ENCODE results near the gene PLA2G4F.
"Not testable (repeated sequence)": the region's sequence is repeated elsewhere in the genome, so short reads cannot be mapped to it uniquely, and the experiment has no call there.

Gene PLA2G4F

DNA sequence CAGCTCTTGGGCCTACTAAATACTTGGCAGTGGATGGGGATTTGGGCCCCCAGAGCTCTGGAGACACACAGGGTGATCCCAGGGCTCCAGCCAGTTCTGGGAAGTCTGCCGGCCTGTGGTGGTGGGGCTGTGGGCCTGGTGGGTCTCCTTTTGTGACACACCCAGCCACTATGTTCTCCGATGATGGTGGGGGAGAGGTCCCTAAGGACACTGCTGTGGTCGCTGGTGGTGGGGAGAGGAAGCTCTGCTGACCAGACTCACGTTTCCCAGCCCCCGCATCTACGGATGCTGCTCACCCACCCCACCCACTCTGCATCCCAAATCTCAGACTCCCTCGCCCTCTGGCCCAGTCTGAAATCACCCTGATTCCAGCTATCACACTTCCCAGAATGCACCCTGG, 62.5 kb downstream of the PLA2G4F start:
- DNase-seq: no peak

- no peak for DNase-seq
Measured at GRCh38 chr15:42092398-42093318, 63.8 kb downstream of the PLA2G4F start.

- not testable (repeated sequence) for DNase-seq
Measured at GRCh38 chr15:42091753-42092397, 64.6 kb downstream of the PLA2G4F start.

DNA sequence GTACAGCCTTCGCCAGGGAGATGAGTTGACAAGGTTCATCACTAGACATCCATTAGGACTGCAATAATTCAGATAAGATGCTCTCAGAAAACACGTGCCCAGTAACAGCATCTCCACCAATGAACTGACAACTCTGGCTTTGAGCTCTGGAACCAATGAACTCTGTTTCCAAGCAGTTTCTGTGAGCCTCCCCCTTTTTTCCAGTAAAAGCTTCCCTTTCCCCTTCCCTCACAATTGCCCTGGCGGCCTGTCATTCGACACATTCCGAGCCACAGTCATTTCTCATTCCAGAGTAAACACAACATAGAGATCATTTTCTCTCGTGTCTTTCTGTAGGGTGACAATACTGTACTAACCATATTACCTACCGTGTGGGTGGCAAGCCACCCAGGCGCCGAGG, 65.7 kb downstream of the PLA2G4F start:
- DNase-seq: no peak

DNA sequence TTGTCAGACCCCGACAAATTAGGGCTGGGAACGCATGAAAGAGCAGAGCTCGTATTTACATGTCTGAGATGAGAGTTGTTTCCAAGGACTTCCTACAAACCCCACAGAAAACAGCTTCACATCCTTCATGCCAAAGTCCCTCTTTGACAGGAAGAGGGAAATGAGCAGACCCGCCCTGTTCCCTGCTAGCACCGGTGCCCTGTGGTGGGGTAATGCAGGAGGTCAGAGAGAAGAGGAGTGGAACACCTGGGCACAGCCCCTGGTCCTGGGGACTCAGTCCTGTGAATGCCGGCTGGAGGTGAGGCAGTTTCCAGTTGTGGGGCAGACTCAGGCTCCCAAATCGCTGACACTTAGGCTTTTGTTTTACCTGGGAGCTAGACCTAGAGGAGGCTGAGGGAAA, 66.1 kb downstream of the PLA2G4F start:
- no peak for DNase-seq

DNA sequence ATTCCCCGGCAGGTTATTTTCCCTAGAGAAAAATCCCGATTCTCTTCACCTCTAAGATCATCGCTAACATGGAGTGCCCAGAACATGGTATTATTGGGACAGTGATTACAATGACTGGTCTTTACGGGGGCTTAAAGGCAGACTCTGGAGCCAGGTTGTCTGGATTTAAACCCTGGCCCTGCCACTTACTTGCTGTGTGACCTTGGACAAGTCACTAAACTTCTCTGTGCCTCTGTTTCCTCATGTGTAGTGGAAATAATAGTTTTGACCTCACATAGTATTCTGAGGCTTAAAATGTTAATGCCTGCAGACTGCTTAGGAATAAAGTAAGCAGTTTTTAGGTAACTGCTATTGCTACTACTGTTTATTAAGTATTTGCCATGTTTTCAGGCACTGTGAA, 66.5 kb downstream of the PLA2G4F start:
- DNase-seq: no peak

All from activated CD4-positive, CD25-positive, alpha-beta regulatory T cell (primary cell).